Aorta (tissue), 5 donors: ENCODE results near the gene ZPBP. TPM values are rescaled to one million over a fixed set of nuclear protein-coding genes. Genes with fewer than 3 reads are reported as not detected.

Experiments used
- ATAC-seq: fragments of 200-7000 bp; cut with Tn5 transposase; one replicate; pipeline ENCODE4 v1.9.1; 2022; ENCODE audit warnings: moderate library complexity; ENCODE audit not compliant: low FRiP score
- DNase-seq, 2 donors: peaks; one replicate each; pipeline ENCODE4 v3.0.0-alpha.2; 2020
- H3K27ac ChIP-seq, 2 donors: one replicate each; pipeline ENCODE4 v1.5.1; 2013; ENCODE audit warnings: low read length in 2 of 2, mild to moderate bottlenecking in 2 of 2, moderate library complexity in 2 of 2, control low read depth in 1 of 2, inconsistent platforms in 1 of 2, low read depth in 1 of 2
- H3K27me3 ChIP-seq, 2 donors: one replicate each; pipeline ENCODE4 v1.6.1; 2013; ENCODE audit warnings: control low read depth in 1 of 2, low read length in 1 of 2, mild to moderate bottlenecking in 1 of 2, moderate library complexity in 1 of 2; ENCODE audit not compliant: insufficient read depth in 2 of 2, control insufficient read depth in 1 of 2
- H3K36me3 ChIP-seq, 2 donors: one replicate each; pipeline ENCODE4 v1.6.1; 2013; ENCODE audit warnings: control low read depth in 1 of 2, low read length in 1 of 2, mild to moderate bottlenecking in 1 of 2; ENCODE audit not compliant: insufficient read depth in 2 of 2, control insufficient read depth in 1 of 2
- H3K4me1 ChIP-seq, 2 donors: one replicate each; pipeline ENCODE4 v1.6.1; 2013; ENCODE audit warnings: low read length in 2 of 2, control low read depth in 1 of 2, mild to moderate bottlenecking in 1 of 2, moderate library complexity in 1 of 2; ENCODE audit not compliant: insufficient read depth in 2 of 2, control insufficient read depth in 1 of 2
- H3K4me3 ChIP-seq, 2 donors: one replicate each; pipeline ENCODE4 v1.5.1; 2013; ENCODE audit warnings: low read length in 2 of 2, control low read depth in 1 of 2, mild to moderate bottlenecking in 1 of 2
- H3K9me3 ChIP-seq: one replicate; pipeline ENCODE4 v1.6.1; 2013; ENCODE audit warnings: mild to moderate bottlenecking, low read length; ENCODE audit not compliant: control insufficient read depth
- WGBS, 2 donors: extraction: QIAGEN DNeasy Blood & Tissue Kit; methylation state at CpG; one replicate each; pipeline ENCODE4 v1.1.7; 2013; 5-methylcytosine and 5-hydroxymethylcytosine counted together
- intact Hi-C, 2 donors: fragments of 100-400 bp; cut with DNase I; formaldehyde crosslinking; loops; one replicate each; pipeline versions ENCODE4 v1.14.2 to v1.15.0; 2022
- polyA plus RNA-seq, 2 donors: library from polyadenylated mRNA; stranded (reverse); fragments of 200-250 nt; gene quantifications; one replicate each; pipeline ENCODE4 v1.2.3, GENCODE V29; 2013
- total RNA-seq, 2 donors: library from RNA; stranded (reverse); fragmentation: NEBNext Ultra II Directional; extraction: Animal tissue kit (Norgen Biotek cat#: 25700); gene quantifications; one replicate each; pipeline ENCODE4 v1.2.1, GENCODE V29; 2021
- donor health status: healthy with polysubstance abuse.
- donor health status: Bipolar disorder and iron deficiency.
- donor health status: DM: no; HTN: no; CAD: no.
- donor health status: DM: no; HTN: no; CAD: no.
- donor health status: DM: yes; HTN: yes; CAD: no.

Gene ZPBP
- total and polyA plus RNA-seq, 4 donors = not detected

GRCh38 chr7:49995681-49996080 is 97.4 kb downstream of the ZPBP start:
- 74 to 81% methylated on average over 6 of the region's 6 CpGs for WGBS, 2 donors
- DNase-seq (no peak), ATAC-seq (no peak)
- intact Hi-C loops = no loop called here
- H3K36me3 ChIP-seq = no peaks in the 10 kb centered on the region
- no peaks in the 10 kb centered on the region for H3K27me3 ChIP-seq
- no peak overlapping the region for H3K4me3 ChIP-seq
- H3K27ac ChIP-seq = no peak overlapping the region
- H3K9me3 ChIP-seq = no peaks in the 10 kb centered on the region
- no peaks in the 10 kb centered on the region for H3K4me1 ChIP-seq

- H3K27me3 ChIP-seq = peaks cover 0 to 1% of the 10 kb centered on the region in 2 donors
- H3K4me3 ChIP-seq = no peak overlapping the region
- ATAC-seq (no peak), DNase-seq (no peak)
- H3K27ac ChIP-seq = no peak overlapping the region
- intact Hi-C loops = no loop called here
- H3K4me1 ChIP-seq = no peaks in the 10 kb centered on the region
- H3K36me3 ChIP-seq = no peaks in the 10 kb centered on the region
- WGBS, 2 donors = 77 to 81% methylated on average over 5 of the region's 5 CpGs
- H3K9me3 ChIP-seq = peaks cover 6% of the 10 kb centered on the region
Measured at GRCh38 chr7:49986191-49986590, 106.9 kb downstream of the ZPBP start.

GRCh38 chr7:49980465-49980864 is 112.6 kb downstream of the ZPBP start:
- H3K9me3 ChIP-seq = no peaks in the 10 kb centered on the region
- peaks cover 0 to 1% of the 10 kb centered on the region in 2 donors for H3K27me3 ChIP-seq
- intact Hi-C loops = no loop called here
- no peaks in the 10 kb centered on the region for H3K4me1 ChIP-seq
- ATAC-seq (no peak), DNase-seq (no peak)
- H3K36me3 ChIP-seq = no peaks in the 10 kb centered on the region
- WGBS, 2 donors = 63 to 70% methylated on average over 9 of the region's 9 CpGs
- no peak overlapping the region for H3K27ac ChIP-seq
- H3K4me3 ChIP-seq = no peak overlapping the region

- Histone ChIP-seq H3K4me3 (no peak overlapping the region), H3K9me3 (no peaks in the 10 kb centered on the region), H3K27me3 (no peaks in the 10 kb centered on the region), H3K36me3 (no peaks in the 10 kb centered on the region), H3K4me1 (no peaks in the 10 kb centered on the region), H3K27ac (no peak overlapping the region)
- intact Hi-C loops = no loop called here
- DNase-seq (no peak), ATAC-seq (no peak)
- WGBS, 2 donors = 67 to 68% methylated on average over 1 of the region's 1 CpG
Measured at GRCh38 chr7:49976238-49976637, 116.8 kb downstream of the ZPBP start.

GRCh38 chr7:49974035-49974434 is 119.0 kb downstream of the ZPBP start:
- Histone ChIP-seq H3K4me3 (no peak overlapping the region), H3K4me1 (no peaks in the 10 kb centered on the region), H3K27ac (no peak overlapping the region), H3K36me3 (no peaks in the 10 kb centered on the region), H3K9me3 (no peaks in the 10 kb centered on the region), H3K27me3 (no peaks in the 10 kb centered on the region)
- intact Hi-C loops = loop anchor here in 1 of 2 donors (5.0 kb wide), 1 partner anchor 247 kb away; no protein-coding TSS in a partner anchor
- ATAC-seq (no peak), DNase-seq (no peak)
- 94% methylated on average over 1 of the region's 1 CpG for WGBS, 2 donors

GRCh38 chr7:49937608-49938007 is 155.4 kb downstream of the ZPBP start:
- intact Hi-C loops = no loop called here
- H3K27me3 ChIP-seq = no peaks in the 10 kb centered on the region
- no peak for ATAC-seq

GRCh38 chr7:49931627-49932026 is 161.4 kb downstream of the ZPBP start:
- 75 to 84% methylated on average over 2 of the region's 2 CpGs for WGBS, 2 donors
- intact Hi-C loops = no loop called here
- no peak overlapping the region for H3K4me3 ChIP-seq
- no peak overlapping the region for H3K27ac ChIP-seq
- H3K9me3 ChIP-seq = peaks cover 5% of the 10 kb centered on the region
- DNase-seq (no peak), ATAC-seq (no peak)
- H3K4me1 ChIP-seq = no peaks in the 10 kb centered on the region
- no peaks in the 10 kb centered on the region for H3K27me3 ChIP-seq
- H3K36me3 ChIP-seq = no peaks in the 10 kb centered on the region

More at GRCh38 chr7:49937608-49938007, 155.4 kb downstream of the ZPBP start:
- Histone ChIP-seq H3K27ac (no peak overlapping the region), H3K9me3 (peaks cover 2% of the 10 kb centered on the region), H3K4me3 (no peak overlapping the region), H3K36me3 (no peaks in the 10 kb centered on the region), H3K4me1 (no peaks in the 10 kb centered on the region)
- WGBS, 2 donors = 78 to 93% methylated on average over 2 of the region's 2 CpGs
- DNase-seq = no peak

GRCh38 chr7:49928787-49929186 is 164.3 kb downstream of the ZPBP start:
- WGBS, 2 donors = 91 to 92% methylated on average over 2 of the region's 2 CpGs
- Histone ChIP-seq H3K27ac (no peak overlapping the region), H3K27me3 (no peaks in the 10 kb centered on the region), H3K36me3 (no peaks in the 10 kb centered on the region), H3K4me3 (no peak overlapping the region), H3K9me3 (peaks cover 5% of the 10 kb centered on the region), H3K4me1 (no peaks in the 10 kb centered on the region)
- intact Hi-C loops = no loop called here
- ATAC-seq = no peak
- no peak for DNase-seq

- no peak for DNase-seq
- no peaks in the 10 kb centered on the region for H3K36me3 ChIP-seq
- 66 to 73% methylated on average over 5 of the region's 5 CpGs for WGBS, 2 donors
- no peaks in the 10 kb centered on the region for H3K4me1 ChIP-seq
- no peak overlapping the region for H3K27ac ChIP-seq
- peak; percentile 19 for ATAC-seq
- no peak overlapping the region for H3K4me3 ChIP-seq
- peaks cover 3% of the 10 kb centered on the region for H3K9me3 ChIP-seq
- H3K27me3 ChIP-seq = no peaks in the 10 kb centered on the region
- intact Hi-C loops = no loop called here
Measured at GRCh38 chr7:49927631-49928030, 165.4 kb downstream of the ZPBP start.
